ENCODE data around the gene GMDS. TPM values are rescaled to one million over a fixed set of nuclear protein-coding genes. Genes with fewer than 3 reads are reported as not detected.

GMDS gene
- polyA plus RNA-seq, 1 of the 3 experiments (the other 2 are of a cell fraction) = 12.3 TPM

GRCh38 chr6:2184700-2185455 lies 60.5 kb downstream of the GMDS start:
- 92% methylated on average over 7 of the region's 7 CpGs for WGBS (ENCODE audit: low lambda C conversion rate)
- CTCF ChIA-PET = interaction anchor here (0.9 kb wide), 2 partner anchors 81 to 449 kb away, joined by 3 read pairs; no protein-coding TSS in a partner anchor
- no peak overlapping the region for H3K27ac ChIP-seq (ENCODE audit: low read depth in 2 of 2, low read length in 1 of 2)

More at GRCh38 chr6:2184700-2185455, 60.5 kb downstream of the GMDS start:
- POLR2A ChIA-PET = no interaction called here
- H3K36me3 ChIP-seq (replicated peaks in 1 of 2; ENCODE audit: control insufficient read depth in 1 of 2, insufficient read depth in 2 of 2, low read length in 1 of 2) = no peaks in the 10 kb centered on the region
- no peaks in the 10 kb centered on the region for H3K79me2 ChIP-seq (ENCODE audit: insufficient read depth)
- no peaks in the 10 kb centered on the region for H3F3A ChIP-seq (replicated peaks; ENCODE audit: insufficient read depth)
- no peak overlapping the region for H3K4me3 ChIP-seq (ENCODE audit: low read depth in 2 of 2, low read length in 1 of 2)
- no peak overlapping the region for H2AFZ ChIP-seq (ENCODE audit: low read depth)
- 0 out of 4 replicates have a peak, but pooled peaks cover 0 to 5% of the 10 kb centered on the region in 2 experiments for H3K4me1 ChIP-seq (ENCODE audit: control insufficient read depth in 1 of 2, insufficient read depth in 2 of 2, low read depth in 1 of 2, low read length in 1 of 2)
- H3K9me2 ChIP-seq = no peaks in the 10 kb centered on the region
- H4K20me1 ChIP-seq (ENCODE audit: insufficient read depth) = no peaks in the 10 kb centered on the region
- H3K27me3 ChIP-seq (ENCODE audit: insufficient read depth) = no peaks in the 10 kb centered on the region
- H3K9ac ChIP-seq = no peak overlapping the region
- no peak for DNase-seq
- no peaks in the 10 kb centered on the region for H3K9me3 ChIP-seq
- no peak for TF ChIP-seq ZBTB33 (IDR thresholded peaks at IDR 0.05; ENCODE audit: borderline replicate concordance, low read depth)
- TF ChIP-seq SIN3A (IDR thresholded peaks at IDR 0.05; ENCODE audit: borderline replicate concordance, low read depth, low read length) = no peak
- TF ChIP-seq PBX3 (IDR thresholded peaks at IDR 0.05) = no peak
- no peak for TF ChIP-seq NFIC (IDR thresholded peaks at IDR 0.05; ENCODE audit: borderline replicate concordance)
- no peak for TF ChIP-seq TEAD4 (IDR thresholded peaks at IDR 0.05; ENCODE audit: borderline replicate concordance, insufficient read depth)
- TF ChIP-seq NRF1 (IDR thresholded peaks at IDR 0.05; ENCODE audit: low read depth, low read length) = no peak
- TF ChIP-seq JUND (IDR thresholded peaks at IDR 0.05) = no peak
- TF ChIP-seq RFX5 (IDR thresholded peaks at IDR 0.05; ENCODE audit: low read length) = no peak
- TF ChIP-seq FOSL2 (IDR thresholded peaks at IDR 0.05; ENCODE audit: borderline replicate concordance, low read depth) = no peak
- no peak for TF ChIP-seq CHD2 (IDR thresholded peaks at IDR 0.05; ENCODE audit: low read length, partially characterized antibody)
- TF ChIP-seq REST (IDR thresholded peaks at IDR 0.05; ENCODE audit: low read depth, low read length) = no peak
- TF ChIP-seq ELF1 (IDR thresholded peaks at IDR 0.05) = no peak
- no peak for TF ChIP-seq MEF2A (IDR thresholded peaks at IDR 0.05; ENCODE audit: borderline replicate concordance, low read depth)
- TF ChIP-seq IRF3 (IDR thresholded peaks at IDR 0.05; ENCODE audit: low read depth, low read length) = no peak
- no peak for TF ChIP-seq RCOR1 (IDR thresholded peaks at IDR 0.05; ENCODE audit: low read length)
- no peak for TF ChIP-seq USF2 (IDR thresholded peaks at IDR 0.05; ENCODE audit: borderline replicate concordance, low read depth, low read length)
- TF ChIP-seq USF1 (IDR thresholded peaks at IDR 0.05; ENCODE audit: borderline replicate concordance, low read depth) = no peak
- TF ChIP-seq MAX (IDR thresholded peaks at IDR 0.05; ENCODE audit: low read depth) = no peak
- no peak overlapping the region for H3K4me2 ChIP-seq

Measured in SK-N-SH (cell line).